Panc1 (cell line): ENCODE data around the gene RNF220.

Experiments
- POLR2AphosphoS5 ChIP-seq: IDR thresholded peaks from 2 replicates; pipeline ENCODE4 v1.6.1; 2012; ENCODE audit warnings: mild to moderate bottlenecking, low read depth, low read length, moderate library complexity
- TF ChIP-seq, protein P1 (sequence below): fragments of 450-650 bp; IDR thresholded peaks from 2 replicates; pipeline ENCODE4 v1.5.1; 2017; ENCODE audit warnings: mild to moderate bottlenecking

DNA sequence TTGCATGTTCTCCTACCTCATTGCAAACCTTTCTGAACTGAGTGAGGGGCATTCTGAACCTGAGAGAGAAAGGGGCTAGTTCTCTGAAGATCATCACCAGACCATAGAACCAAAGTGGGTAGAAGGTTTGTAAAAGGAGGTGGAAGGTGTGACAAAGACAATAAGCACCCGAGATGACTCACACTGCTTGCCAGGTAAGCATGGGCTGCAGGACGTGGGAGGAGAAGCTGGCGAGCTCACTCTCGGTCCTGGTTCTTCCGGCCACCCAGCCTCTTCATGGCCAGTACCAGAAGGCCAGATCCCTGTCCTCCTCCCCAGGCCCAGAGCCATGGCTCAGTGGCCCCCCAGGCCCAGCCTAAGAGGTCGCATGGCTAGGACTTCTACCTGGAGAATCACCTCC lies 140.9 kb downstream of the RNF220 start:
- TF ChIP-seq, protein P1, sequence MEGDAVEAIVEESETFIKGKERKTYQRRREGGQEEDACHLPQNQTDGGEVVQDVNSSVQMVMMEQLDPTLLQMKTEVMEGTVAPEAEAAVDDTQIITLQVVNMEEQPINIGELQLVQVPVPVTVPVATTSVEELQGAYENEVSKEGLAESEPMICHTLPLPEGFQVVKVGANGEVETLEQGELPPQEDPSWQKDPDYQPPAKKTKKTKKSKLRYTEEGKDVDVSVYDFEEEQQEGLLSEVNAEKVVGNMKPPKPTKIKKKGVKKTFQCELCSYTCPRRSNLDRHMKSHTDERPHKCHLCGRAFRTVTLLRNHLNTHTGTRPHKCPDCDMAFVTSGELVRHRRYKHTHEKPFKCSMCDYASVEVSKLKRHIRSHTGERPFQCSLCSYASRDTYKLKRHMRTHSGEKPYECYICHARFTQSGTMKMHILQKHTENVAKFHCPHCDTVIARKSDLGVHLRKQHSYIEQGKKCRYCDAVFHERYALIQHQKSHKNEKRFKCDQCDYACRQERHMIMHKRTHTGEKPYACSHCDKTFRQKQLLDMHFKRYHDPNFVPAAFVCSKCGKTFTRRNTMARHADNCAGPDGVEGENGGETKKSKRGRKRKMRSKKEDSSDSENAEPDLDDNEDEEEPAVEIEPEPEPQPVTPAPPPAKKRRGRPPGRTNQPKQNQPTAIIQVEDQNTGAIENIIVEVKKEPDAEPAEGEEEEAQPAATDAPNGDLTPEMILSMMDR, result no peak
- TF ChIP-seq POLR2AphosphoS5, result no peak
